T-helper 17 cell (primary cell): ENCODE measurements around the gene DHRS7. TPM values are rescaled to one million over a fixed set of nuclear protein-coding genes. Genes with fewer than 3 reads are reported as not detected.

Source experiments
- ATAC-seq: fragments of 150-1000 bp; cut with Tn5 transposase; 2 replicates; pipeline ENCODE4 v1.10.0; 2021; ENCODE audit warnings: mild to moderate bottlenecking, moderate library complexity
- DNase-seq, 3 donors: peaks; one replicate each; pipeline versions ENCODE4 v3.0.0 to v3.0.0-alpha.2; 2020 to 2021
- H3K9me3 ChIP-seq: one replicate; pipeline ENCODE4 v1.7.0; 2013; ENCODE audit warnings: low read length, mild to moderate bottlenecking; ENCODE audit not compliant: control insufficient read depth, poor library complexity, severe bottlenecking
- H3K27ac Mint-ChIP-seq: one replicate; pipeline ENCODE4 v1.8.0; 2022; ENCODE audit warnings: mild to moderate bottlenecking, moderate library complexity, mixed read lengths
- H3K27me3 Mint-ChIP-seq: one replicate; pipeline ENCODE4 v1.8.0; 2022; ENCODE audit warnings: mixed read lengths
- H3K36me3 Mint-ChIP-seq: one replicate; pipeline ENCODE4 v1.8.0; 2022; ENCODE audit warnings: low read depth, mixed read lengths
- H3K4me1 Mint-ChIP-seq: one replicate; pipeline ENCODE4 v1.8.0; 2022; ENCODE audit warnings: mild to moderate bottlenecking, mixed read lengths
- H3K4me3 Mint-ChIP-seq: one replicate; pipeline ENCODE4 v1.8.0; 2022; ENCODE audit warnings: mild to moderate bottlenecking, moderate library complexity, mixed read lengths
- total RNA-seq, 4 donors: library from RNA in 2 of 4; stranded (reverse) in 2 of 4; gene quantifications; one replicate each; pipeline ENCODE4 v1.2.3 and lab custom pipeline; 2022 to 2026

Gene DHRS7
- total RNA-seq, 2 donors from 2014 or later = 44.8 to 48.0 TPM

GRCh38 chr14:60095781-60096450 lies 69.3 kb downstream of the DHRS7 start:
- peaks cover 10% of the 10 kb centered on the region for H3K36me3 Mint-ChIP-seq
- H3K27me3 Mint-ChIP-seq = no peaks in the 10 kb centered on the region
- peaks cover 47% of the 10 kb centered on the region for H3K4me1 Mint-ChIP-seq
- H3K27ac Mint-ChIP-seq = no peak overlapping the region
- no peaks in the 10 kb centered on the region for H3K9me3 ChIP-seq
- DNase-seq = no peak
- ATAC-seq = no peak
- no peak overlapping the region for H3K4me3 Mint-ChIP-seq

GRCh38 chr14:60095231-60095630 lies 70.0 kb downstream of the DHRS7 start:
- Mint-ChIP-seq H3K4me1 (peaks cover 45% of the 10 kb centered on the region), H3K27ac (no peak overlapping the region), H3K36me3 (peaks cover 7% of the 10 kb centered on the region), H3K4me3 (peak overlapping the region; percentile 28), H3K27me3 (no peaks in the 10 kb centered on the region)
- ATAC-seq (no peak), DNase-seq (no peak)
- no peaks in the 10 kb centered on the region for H3K9me3 ChIP-seq

- Mint-ChIP-seq H3K27me3 (no peaks in the 10 kb centered on the region), H3K4me1 (peaks cover 48% of the 10 kb centered on the region), H3K4me3 (peak overlapping the region; percentile 34), H3K27ac (peak overlapping the region; percentile 1), H3K36me3 (peaks cover 7% of the 10 kb centered on the region)
- no peak for DNase-seq
- no peak for ATAC-seq
- no peaks in the 10 kb centered on the region for H3K9me3 ChIP-seq
Measured at GRCh38 chr14:60094306-60094897, 70.8 kb downstream of the DHRS7 start.

Other genes with a start within 250 kb of the DHRS7 start
- gene LRRC9, start 245.3 kb downstream of the DHRS7 start, total RNA-seq = not detected
- 10 to 100 TPM; 27.7 to 35.3 TPM for gene PCNX4, start 73.5 kb downstream of the DHRS7 start, total RNA-seq
- 100 to 1,000 TPM in 1 of 2 donors, 10 to 100 TPM in 1; 67.2 to 111 TPM for gene PPM1A, start 83.8 kb upstream of the DHRS7 start, total RNA-seq